ENCODE measurements around the gene TBC1D25. TPM values are rescaled to one million over a fixed set of nuclear protein-coding genes. Genes with fewer than 3 reads are reported as not detected.

Gene TBC1D25
- total RNA-seq, 1 donor from 2014 or later = 12.5 TPM

DNA sequence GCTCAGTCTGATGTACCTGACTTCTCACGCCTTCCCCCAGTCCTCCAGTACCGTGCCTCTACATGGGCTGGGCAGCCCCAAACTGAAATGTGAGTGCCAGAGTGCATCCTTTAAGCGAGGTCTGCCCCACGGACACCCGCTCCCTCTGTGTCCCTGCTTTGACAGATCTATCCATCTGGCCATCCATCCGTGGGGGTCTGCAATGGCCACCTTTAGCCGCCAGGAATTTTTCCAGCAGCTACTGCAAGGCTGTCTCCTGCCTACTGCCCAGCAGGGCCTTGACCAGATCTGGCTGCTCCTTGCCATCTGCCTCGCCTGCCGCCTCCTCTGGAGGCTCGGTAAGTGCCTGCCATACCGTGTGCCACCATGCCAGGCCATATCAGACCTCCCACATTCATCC, 29.9 kb upstream of the TBC1D25 start:
- Mint-ChIP-seq H3K36me3 (ENCODE audit: low read depth, unreplicated experiment) (peaks cover 4% of the 10 kb centered on the region), H3K4me1 (ENCODE audit: unreplicated experiment) (no peaks in the 10 kb centered on the region), H3K9me3 (ENCODE audit: unreplicated experiment) (no peaks in the 10 kb centered on the region), H3K4me3 (ENCODE audit: unreplicated experiment) (peak overlapping the region; percentile 90), H3K27me3 (ENCODE audit: unreplicated experiment) (peaks cover 3% of the 10 kb centered on the region), H3K27ac (ENCODE audit: unreplicated experiment) (no peak overlapping the region)
- DNase-seq (ENCODE audit: low spot score) = no peak
- no peak for TF ChIP-seq CTCF (IDR thresholded peaks at IDR 0.05; ENCODE audit: unreplicated experiment)

DNA sequence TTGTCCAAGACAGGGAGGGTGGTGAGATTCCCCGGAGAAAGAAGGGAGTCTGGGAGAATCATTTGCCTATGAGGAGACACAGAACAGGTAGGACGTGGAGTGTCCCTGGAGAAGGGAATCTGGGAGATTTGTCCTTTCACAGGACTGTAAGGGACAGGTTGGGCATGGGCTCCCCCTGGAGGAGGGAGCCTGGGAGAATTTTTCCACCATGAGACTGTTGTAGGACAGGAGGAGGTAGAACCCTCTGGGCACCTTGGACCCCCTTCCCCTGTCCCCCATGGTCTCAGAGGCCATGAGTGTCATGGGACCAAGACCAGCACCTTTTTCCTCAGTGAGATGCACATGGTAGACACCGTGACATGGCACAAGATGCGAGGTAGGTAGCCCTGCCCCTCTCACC, 28.0 kb upstream of the TBC1D25 start:
- DNase-seq (ENCODE audit: low spot score) = peak; percentile 20
- peaks cover 9% of the 10 kb centered on the region for H3K36me3 Mint-ChIP-seq (ENCODE audit: low read depth, unreplicated experiment)
- TF ChIP-seq CTCF (IDR thresholded peaks at IDR 0.05; ENCODE audit: unreplicated experiment) = no peak
- H3K27ac Mint-ChIP-seq (ENCODE audit: unreplicated experiment) = no peak overlapping the region
- peaks cover 5% of the 10 kb centered on the region for H3K27me3 Mint-ChIP-seq (ENCODE audit: unreplicated experiment)
- no peaks in the 10 kb centered on the region for H3K4me1 Mint-ChIP-seq (ENCODE audit: unreplicated experiment)
- H3K9me3 Mint-ChIP-seq (ENCODE audit: unreplicated experiment) = no peaks in the 10 kb centered on the region
- H3K4me3 Mint-ChIP-seq (ENCODE audit: unreplicated experiment) = no peak overlapping the region

- no peak for TF ChIP-seq CTCF (IDR thresholded peaks at IDR 0.05; ENCODE audit: unreplicated experiment)
- peaks cover 9% of the 10 kb centered on the region for H3K36me3 Mint-ChIP-seq (ENCODE audit: low read depth, unreplicated experiment)
- no peak overlapping the region for H3K27ac Mint-ChIP-seq (ENCODE audit: unreplicated experiment)
- H3K27me3 Mint-ChIP-seq (ENCODE audit: unreplicated experiment) = peaks cover 6% of the 10 kb centered on the region
- DNase-seq (ENCODE audit: low spot score) = no peak
- H3K4me3 Mint-ChIP-seq (ENCODE audit: unreplicated experiment) = no peak overlapping the region
- no peaks in the 10 kb centered on the region for H3K9me3 Mint-ChIP-seq (ENCODE audit: unreplicated experiment)
- no peaks in the 10 kb centered on the region for H3K4me1 Mint-ChIP-seq (ENCODE audit: unreplicated experiment)
These were observed 27.1 kb upstream of the TBC1D25 start for GRCh38 chrX:48512371-48512935.

- H3K27ac Mint-ChIP-seq (ENCODE audit: unreplicated experiment) = no peak overlapping the region
- H3K27me3 Mint-ChIP-seq (ENCODE audit: unreplicated experiment) = peaks cover 6% of the 10 kb centered on the region
- no peak for DNase-seq (ENCODE audit: low spot score)
- H3K36me3 Mint-ChIP-seq (ENCODE audit: low read depth, unreplicated experiment) = peaks cover 9% of the 10 kb centered on the region
- H3K4me1 Mint-ChIP-seq (ENCODE audit: unreplicated experiment) = no peaks in the 10 kb centered on the region
- no peak overlapping the region for H3K4me3 Mint-ChIP-seq (ENCODE audit: unreplicated experiment)
- no peaks in the 10 kb centered on the region for H3K9me3 Mint-ChIP-seq (ENCODE audit: unreplicated experiment)
- no peak for TF ChIP-seq CTCF (IDR thresholded peaks at IDR 0.05; ENCODE audit: unreplicated experiment)
These were observed 25.8 kb upstream of the TBC1D25 start for GRCh38 chrX:48513670-48514069.

DNA sequence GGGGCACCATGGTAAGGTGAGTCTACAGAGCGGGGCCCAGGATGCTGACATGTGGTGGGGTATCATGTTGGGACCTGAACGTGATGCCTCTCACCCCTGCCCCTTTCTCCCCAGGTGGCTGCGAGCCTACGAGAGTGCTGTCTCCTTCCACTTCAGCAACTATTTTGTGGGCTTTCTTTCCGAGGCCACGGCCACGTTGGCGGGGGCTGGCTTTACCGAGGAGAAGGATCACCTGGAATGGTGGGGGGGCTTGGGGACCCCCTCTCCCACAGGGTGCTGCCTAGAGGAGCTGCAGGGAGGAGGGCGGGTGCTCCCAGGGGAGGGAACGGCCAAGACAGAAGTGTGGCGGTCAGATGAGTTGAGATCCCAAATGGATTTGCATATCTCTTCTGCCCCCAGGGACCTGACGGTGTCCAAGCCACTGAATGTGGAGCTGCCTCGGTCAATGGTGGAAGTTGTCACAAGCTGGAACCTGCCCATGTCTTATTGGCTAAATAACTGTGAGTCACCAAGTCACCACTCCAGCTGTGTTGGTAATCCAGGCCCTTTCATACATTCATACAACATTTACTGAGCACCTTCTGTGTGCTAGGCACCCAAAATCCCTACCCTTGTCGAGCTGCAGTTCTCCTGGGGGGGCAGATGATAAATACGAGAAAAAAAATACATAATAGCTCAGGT, 25.2 kb upstream of the TBC1D25 start:
- DNase-seq (ENCODE audit: low spot score) = no peak
- H3K27ac Mint-ChIP-seq (ENCODE audit: unreplicated experiment) = no peak overlapping the region
- no peaks in the 10 kb centered on the region for H3K4me1 Mint-ChIP-seq (ENCODE audit: unreplicated experiment)
- H3K27me3 Mint-ChIP-seq (ENCODE audit: unreplicated experiment) = peaks cover 6% of the 10 kb centered on the region
- TF ChIP-seq CTCF (IDR thresholded peaks at IDR 0.05; ENCODE audit: unreplicated experiment) = no peak
- H3K9me3 Mint-ChIP-seq (ENCODE audit: unreplicated experiment) = no peaks in the 10 kb centered on the region
- peaks cover 9% of the 10 kb centered on the region for H3K36me3 Mint-ChIP-seq (ENCODE audit: low read depth, unreplicated experiment)
- no peak overlapping the region for H3K4me3 Mint-ChIP-seq (ENCODE audit: unreplicated experiment)
